ENCODE data around the gene BRSK1.

BRSK1 gene

GRCh38 chr19:55297267-55297666 is 13.5 kb downstream of the BRSK1 start:
- Histone ChIP-seq H3K27me3 (ENCODE audit: control insufficient read depth, insufficient read depth, low read length) (no peaks in the 10 kb centered on the region), H3K4me3 (ENCODE audit: low read depth, low read length) (no peak overlapping the region), H3K27ac (ENCODE audit: low read depth, low read length) (no peak overlapping the region), H3K36me3 (ENCODE audit: control insufficient read depth, insufficient read depth, low read length) (peaks cover 46% of the 10 kb centered on the region), H3K4me1 (ENCODE audit: control insufficient read depth, insufficient read depth, low read length) (peaks cover 9% of the 10 kb centered on the region), H3K9ac (ENCODE audit: low read length) (no peak overlapping the region), H3K9me3 (ENCODE audit: control insufficient read depth, insufficient read depth, low read depth, low read length) (no peaks in the 10 kb centered on the region)

- Histone ChIP-seq H3K4me1 (ENCODE audit: control insufficient read depth, insufficient read depth, low read length) (peaks cover 9% of the 10 kb centered on the region), H3K27ac (ENCODE audit: low read depth, low read length) (no peak overlapping the region), H3K9me3 (ENCODE audit: control insufficient read depth, insufficient read depth, low read depth, low read length) (no peaks in the 10 kb centered on the region), H3K9ac (ENCODE audit: low read length) (no peak overlapping the region), H3K27me3 (ENCODE audit: control insufficient read depth, insufficient read depth, low read length) (no peaks in the 10 kb centered on the region), H3K36me3 (ENCODE audit: control insufficient read depth, insufficient read depth, low read length) (peaks cover 52% of the 10 kb centered on the region), H3K4me3 (ENCODE audit: low read depth, low read length) (no peak overlapping the region)
Observed at GRCh38 chr19:55299991-55300390, 16.2 kb downstream of the BRSK1 start.

GRCh38 chr19:55300886-55301458 is 17.2 kb downstream of the BRSK1 start:
- H3K27me3 ChIP-seq (ENCODE audit: control insufficient read depth, insufficient read depth, low read length): no peaks in the 10 kb centered on the region
- no peak overlapping the region for H3K4me3 ChIP-seq (ENCODE audit: low read depth, low read length)
- H3K9me3 ChIP-seq (ENCODE audit: control insufficient read depth, insufficient read depth, low read depth, low read length): no peaks in the 10 kb centered on the region
- peaks cover 12% of the 10 kb centered on the region for H3K4me1 ChIP-seq (ENCODE audit: control insufficient read depth, insufficient read depth, low read length)
- H3K36me3 ChIP-seq (ENCODE audit: control insufficient read depth, insufficient read depth, low read length): peaks cover 51% of the 10 kb centered on the region
- no peak overlapping the region for H3K9ac ChIP-seq (ENCODE audit: low read length)
- H3K27ac ChIP-seq (ENCODE audit: low read depth, low read length): no peak overlapping the region

GRCh38 chr19:55301459-55302317 is 17.9 kb downstream of the BRSK1 start:
- Histone ChIP-seq H3K4me3 (ENCODE audit: low read depth, low read length) (peak overlapping the region; percentile 39), H3K9ac (ENCODE audit: low read length) (no peak overlapping the region), H3K36me3 (ENCODE audit: control insufficient read depth, insufficient read depth, low read length) (peaks cover 56% of the 10 kb centered on the region), H3K9me3 (ENCODE audit: control insufficient read depth, insufficient read depth, low read depth, low read length) (no peaks in the 10 kb centered on the region), H3K27ac (ENCODE audit: low read depth, low read length) (no peak overlapping the region), H3K27me3 (ENCODE audit: control insufficient read depth, insufficient read depth, low read length) (no peaks in the 10 kb centered on the region), H3K4me1 (ENCODE audit: control insufficient read depth, insufficient read depth, low read length) (peaks cover 12% of the 10 kb centered on the region)

GRCh38 chr19:55302318-55302703 is 18.5 kb downstream of the BRSK1 start:
- H3K4me3 ChIP-seq (ENCODE audit: low read depth, low read length): no peak overlapping the region
- no peaks in the 10 kb centered on the region for H3K27me3 ChIP-seq (ENCODE audit: control insufficient read depth, insufficient read depth, low read length)
- H3K36me3 ChIP-seq (ENCODE audit: control insufficient read depth, insufficient read depth, low read length): peaks cover 58% of the 10 kb centered on the region
- H3K4me1 ChIP-seq (ENCODE audit: control insufficient read depth, insufficient read depth, low read length): peaks cover 12% of the 10 kb centered on the region
- no peaks in the 10 kb centered on the region for H3K9me3 ChIP-seq (ENCODE audit: control insufficient read depth, insufficient read depth, low read depth, low read length)
- H3K9ac ChIP-seq (ENCODE audit: low read length): no peak overlapping the region
- no peak overlapping the region for H3K27ac ChIP-seq (ENCODE audit: low read depth, low read length)

- Histone ChIP-seq H3K27me3 (ENCODE audit: control insufficient read depth, insufficient read depth, low read length) (no peaks in the 10 kb centered on the region), H3K9me3 (ENCODE audit: control insufficient read depth, insufficient read depth, low read depth, low read length) (no peaks in the 10 kb centered on the region), H3K4me3 (ENCODE audit: low read depth, low read length) (no peak overlapping the region), H3K9ac (ENCODE audit: low read length) (no peak overlapping the region), H3K36me3 (ENCODE audit: control insufficient read depth, insufficient read depth, low read length) (peaks cover 58% of the 10 kb centered on the region), H3K4me1 (ENCODE audit: control insufficient read depth, insufficient read depth, low read length) (peaks cover 12% of the 10 kb centered on the region), H3K27ac (ENCODE audit: low read depth, low read length) (no peak overlapping the region)
Observed at GRCh38 chr19:55303477-55303876, 19.7 kb downstream of the BRSK1 start.

GRCh38 chr19:55304279-55304978 is 20.6 kb downstream of the BRSK1 start:
- Histone ChIP-seq H3K9ac (ENCODE audit: low read length) (no peak overlapping the region), H3K27me3 (ENCODE audit: control insufficient read depth, insufficient read depth, low read length) (no peaks in the 10 kb centered on the region), H3K9me3 (ENCODE audit: control insufficient read depth, insufficient read depth, low read depth, low read length) (no peaks in the 10 kb centered on the region), H3K4me1 (ENCODE audit: control insufficient read depth, insufficient read depth, low read length) (peaks cover 12% of the 10 kb centered on the region), H3K4me3 (ENCODE audit: low read depth, low read length) (no peak overlapping the region), H3K36me3 (ENCODE audit: control insufficient read depth, insufficient read depth, low read length) (peaks cover 61% of the 10 kb centered on the region), H3K27ac (ENCODE audit: low read depth, low read length) (no peak overlapping the region)

- no peaks in the 10 kb centered on the region for H3K27me3 ChIP-seq (ENCODE audit: control insufficient read depth, insufficient read depth, low read length)
- H3K9ac ChIP-seq (ENCODE audit: low read length): no peak overlapping the region
- no peak overlapping the region for H3K4me3 ChIP-seq (ENCODE audit: low read depth, low read length)
- no peak overlapping the region for H3K27ac ChIP-seq (ENCODE audit: low read depth, low read length)
- peaks cover 12% of the 10 kb centered on the region for H3K4me1 ChIP-seq (ENCODE audit: control insufficient read depth, insufficient read depth, low read length)
- no peaks in the 10 kb centered on the region for H3K9me3 ChIP-seq (ENCODE audit: control insufficient read depth, insufficient read depth, low read depth, low read length)
- peaks cover 61% of the 10 kb centered on the region for H3K36me3 ChIP-seq (ENCODE audit: control insufficient read depth, insufficient read depth, low read length)
Observed at GRCh38 chr19:55304980-55305379, 21.2 kb downstream of the BRSK1 start.

- H3K9me3 ChIP-seq (ENCODE audit: control insufficient read depth, insufficient read depth, low read depth, low read length): no peaks in the 10 kb centered on the region
- no peak overlapping the region for H3K4me3 ChIP-seq (ENCODE audit: low read depth, low read length)
- no peak overlapping the region for H3K9ac ChIP-seq (ENCODE audit: low read length)
- peaks cover 63% of the 10 kb centered on the region for H3K36me3 ChIP-seq (ENCODE audit: control insufficient read depth, insufficient read depth, low read length)
- no peak overlapping the region for H3K27ac ChIP-seq (ENCODE audit: low read depth, low read length)
- no peaks in the 10 kb centered on the region for H3K27me3 ChIP-seq (ENCODE audit: control insufficient read depth, insufficient read depth, low read length)
- peaks cover 12% of the 10 kb centered on the region for H3K4me1 ChIP-seq (ENCODE audit: control insufficient read depth, insufficient read depth, low read length)
Observed at GRCh38 chr19:55305491-55305890, 21.7 kb downstream of the BRSK1 start.

- Histone ChIP-seq H3K9ac (ENCODE audit: low read length) (no peak overlapping the region), H3K36me3 (ENCODE audit: control insufficient read depth, insufficient read depth, low read length) (peaks cover 63% of the 10 kb centered on the region), H3K4me1 (ENCODE audit: control insufficient read depth, insufficient read depth, low read length) (peaks cover 8% of the 10 kb centered on the region), H3K27me3 (ENCODE audit: control insufficient read depth, insufficient read depth, low read length) (no peaks in the 10 kb centered on the region), H3K4me3 (ENCODE audit: low read depth, low read length) (no peak overlapping the region), H3K27ac (ENCODE audit: low read depth, low read length) (no peak overlapping the region), H3K9me3 (ENCODE audit: control insufficient read depth, insufficient read depth, low read depth, low read length) (no peaks in the 10 kb centered on the region)
Observed at GRCh38 chr19:55305983-55306562, 22.3 kb downstream of the BRSK1 start.

GRCh38 chr19:55306712-55307111 is 22.9 kb downstream of the BRSK1 start:
- Histone ChIP-seq H3K4me1 (ENCODE audit: control insufficient read depth, insufficient read depth, low read length) (peaks cover 3% of the 10 kb centered on the region; the same call in 1 of the 2 replicates), H3K4me3 (ENCODE audit: low read depth, low read length) (no peak overlapping the region), H3K36me3 (ENCODE audit: control insufficient read depth, insufficient read depth, low read length) (peaks cover 63% of the 10 kb centered on the region), H3K9me3 (ENCODE audit: control insufficient read depth, insufficient read depth, low read depth, low read length) (no peaks in the 10 kb centered on the region), H3K27ac (ENCODE audit: low read depth, low read length) (no peak overlapping the region), H3K9ac (ENCODE audit: low read length) (no peak overlapping the region), H3K27me3 (ENCODE audit: control insufficient read depth, insufficient read depth, low read length) (no peaks in the 10 kb centered on the region)
